Keratinocyte (primary cell): ENCODE measurements around the gene CDKAL1. TPM values are rescaled to one million over a fixed set of nuclear protein-coding genes. Genes with fewer than 3 reads are reported as not detected.

ENCODE experiments used
- DNase-seq: peaks from one replicate; pipeline ENCODE4 v3.0.0-alpha.2; 2011; ENCODE audit warnings: low read depth, missing footprints, low spot score
- FAIRE-seq: peaks from 2 replicates; lab custom pipeline; 2011; peaks lifted over from hg19 to GRCh38; lab: Jason Lieb, UNC
- H2AFZ ChIP-seq: 2 replicates; pipeline ENCODE4 v1.6.0; 2012; ENCODE audit warnings: low read length, control low read depth, inconsistent platforms; ENCODE audit not compliant: control insufficient read depth
- H3K27ac ChIP-seq: 2 replicates; pipeline ENCODE4 v1.5.1; 2011; ENCODE audit warnings: low read length; ENCODE audit not compliant: control insufficient read depth, insufficient read depth
- H3K27me3 ChIP-seq: 3 replicates; pipeline ENCODE4 v1.6.0; 2011; ENCODE audit warnings: low read length; ENCODE audit not compliant: control insufficient read depth, insufficient read depth; ENCODE audit errors: extremely low read depth
- H3K36me3 ChIP-seq, 2 experiments: 2 replicates in 1 of 2; 3 replicates in 1 of 2; pipeline ENCODE4 v1.5.1; 2011; ENCODE audit warnings: low read length in 2 of 2, mild to moderate bottlenecking in 1 of 2; ENCODE audit not compliant: control insufficient read depth in 2 of 2, insufficient read depth in 2 of 2; ENCODE audit errors: extremely low read depth in 1 of 2
- H3K4me1 ChIP-seq: 3 replicates; pipeline ENCODE4 v1.5.1; 2011; ENCODE audit warnings: low read length; ENCODE audit not compliant: control insufficient read depth, insufficient read depth; ENCODE audit errors: extremely low read depth
- H3K4me2 ChIP-seq: 3 replicates; pipeline ENCODE4 v1.6.0; 2011; ENCODE audit warnings: low read depth, low read length; ENCODE audit not compliant: control insufficient read depth, insufficient read depth; ENCODE audit errors: extremely low read depth
- H3K4me3 ChIP-seq, 3 experiments: fragments of 200-600 bp in 1 of 3; sonication (generic) in 1 of 3; 2 replicates in 2 of 3; 3 replicates in 1 of 3; pipeline ENCODE4 v1.5.1; 2011 to 2016; ENCODE audit warnings: low read length in 3 of 3, mild to moderate bottlenecking in 3 of 3, control low read depth in 2 of 3, inconsistent platforms in 1 of 3, low read depth in 1 of 3, mixed read lengths in 1 of 3, mixed run types in 1 of 3, moderate library complexity in 1 of 3; ENCODE audit not compliant: control insufficient read depth in 2 of 3, insufficient read depth in 2 of 3; ENCODE audit errors: extremely low read depth in 1 of 3
- H3K79me2 ChIP-seq: 2 replicates; pipeline ENCODE4 v1.6.0; 2012; ENCODE audit warnings: low read length; ENCODE audit not compliant: control insufficient read depth, insufficient read depth
- H3K9ac ChIP-seq: 3 replicates; pipeline ENCODE4 v1.6.0; 2011; ENCODE audit warnings: low read length; ENCODE audit not compliant: control insufficient read depth, insufficient read depth; ENCODE audit errors: extremely low read depth
- H3K9me1 ChIP-seq: 3 replicates; pipeline ENCODE4 v1.6.0; 2011; ENCODE audit warnings: low read length; ENCODE audit not compliant: control insufficient read depth, insufficient read depth; ENCODE audit errors: extremely low read depth
- H3K9me3 ChIP-seq: 2 replicates; pipeline ENCODE4 v1.5.1; 2012; ENCODE audit warnings: low read depth, low read length; ENCODE audit not compliant: control insufficient read depth
- H4K20me1 ChIP-seq: 3 replicates; pipeline ENCODE4 v1.6.0; 2011; ENCODE audit warnings: low read length; ENCODE audit not compliant: control insufficient read depth, insufficient read depth; ENCODE audit errors: extremely low read depth
- CTCF ChIP-seq, 3 experiments: IDR thresholded peaks in 1 of 3; conservative IDR thresholded peaks in 1 of 3; optimal IDR thresholded peaks in 1 of 3; 2 replicates in 2 of 3; 3 replicates in 1 of 3; pipeline versions ENCODE3 to v1.5.1; 2011; ENCODE audit warnings: low read length in 3 of 3, mild to moderate bottlenecking in 3 of 3, moderate library complexity in 2 of 3, control low read depth in 1 of 3, inconsistent platforms in 1 of 3; ENCODE audit not compliant: insufficient read depth in 2 of 3; ENCODE audit errors: extremely low read depth in 1 of 3
- EZH2 ChIP-seq: IDR thresholded peaks from one replicate; pipeline ENCODE4 v1.6.1; 2012; ENCODE audit warnings: inconsistent platforms, mild to moderate bottlenecking, low read length, moderate library complexity
- dilution Hi-C: fragments of 300-500 bp; cut with MboI; formaldehyde crosslinking; loops from one replicate; pipeline ENCODE4 v1.7.0; 2020; ENCODE audit warnings: low sequenced_read_pairs; ENCODE audit not compliant: extremely low pct_ligation_motif_present
- polyA plus RNA-seq, 5 experiments: library from polyadenylated mRNA; depleted of rRNA in 3 of 5; stranded (reverse) in 3 of 5; stranded (forward) in 1 of 5; unstranded in 1 of 5; fragments of >200 nt; gene quantifications; 1 replicate in 1 of 5; 2 replicates in 3 of 5; 3 replicates in 1 of 5; pipeline versions ENCODE4 v1.2.1 to v1.2.3, GENCODE V29; 2011 to 2012; ENCODE audit warnings: missing spikeins in 2 of 5, low read depth in 1 of 5, low replicate concordance in 1 of 5

The CDKAL1 gene
- polyA plus RNA-seq, 1 donor (not counting 4 experiments of a cell fraction or from before 2014, with no cell fraction given): 5.6 TPM

DNA sequence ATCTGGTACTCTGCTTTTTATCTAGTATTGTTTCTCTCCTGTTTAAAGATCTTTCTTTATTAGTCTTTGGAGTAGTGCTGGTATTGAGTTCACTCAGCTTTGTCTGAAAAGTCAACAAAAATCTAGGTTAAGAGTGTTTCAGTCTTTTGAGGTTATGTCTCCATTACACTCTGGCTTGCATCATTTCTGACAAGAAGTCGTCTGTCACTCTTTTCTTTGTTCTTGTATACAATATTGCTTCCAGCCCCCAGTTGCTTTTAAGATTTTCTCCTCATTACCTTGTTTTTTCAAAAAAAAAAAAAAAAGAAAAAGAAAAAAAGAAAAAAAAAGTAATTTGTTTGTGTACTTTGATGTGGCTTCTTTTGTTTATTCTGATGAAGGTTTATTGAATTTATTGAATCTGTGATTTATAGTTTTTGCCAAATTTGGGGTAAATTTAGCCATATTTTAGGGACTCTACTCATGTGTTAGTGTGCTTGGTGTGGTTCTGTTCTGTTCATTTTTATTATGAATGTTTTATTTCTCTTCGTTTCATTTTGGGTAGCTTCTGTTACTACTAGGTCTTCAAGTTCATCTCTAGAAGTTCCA is 408.9 kb downstream of the CDKAL1 start:
- DNase-seq: no peak
- TF ChIP-seq CTCF (optimal IDR thresholded peaks at IDR 0.05 in 1 of 3, IDR thresholded peaks at IDR 0.05 in 1 of 3, conservative IDR thresholded peaks at IDR 0.05 in 1 of 3; ENCODE audit: extremely low read depth in 1 of 3, insufficient read depth in 2 of 3, low read length in 3 of 3): no peak
- no peak for TF ChIP-seq EZH2
- Histone ChIP-seq H3K9me1 (no peaks in the 10 kb centered on the region), H2AFZ (no peak overlapping the region), H4K20me1 (no peaks in the 10 kb centered on the region), H3K9me3 (no peaks in the 10 kb centered on the region), H3K79me2 (no peaks in the 10 kb centered on the region), H3K36me3 (no peaks in the 10 kb centered on the region), H3K27me3 (no peaks in the 10 kb centered on the region), H3K4me1 (peaks cover 5% of the 10 kb centered on the region), H3K4me2 (no peak overlapping the region), H3K4me3 (no peak overlapping the region), H3K9ac (no peak overlapping the region), H3K27ac (no peak overlapping the region)
- no peak for FAIRE-seq
- dilution Hi-C loops: no loop called here

DNA sequence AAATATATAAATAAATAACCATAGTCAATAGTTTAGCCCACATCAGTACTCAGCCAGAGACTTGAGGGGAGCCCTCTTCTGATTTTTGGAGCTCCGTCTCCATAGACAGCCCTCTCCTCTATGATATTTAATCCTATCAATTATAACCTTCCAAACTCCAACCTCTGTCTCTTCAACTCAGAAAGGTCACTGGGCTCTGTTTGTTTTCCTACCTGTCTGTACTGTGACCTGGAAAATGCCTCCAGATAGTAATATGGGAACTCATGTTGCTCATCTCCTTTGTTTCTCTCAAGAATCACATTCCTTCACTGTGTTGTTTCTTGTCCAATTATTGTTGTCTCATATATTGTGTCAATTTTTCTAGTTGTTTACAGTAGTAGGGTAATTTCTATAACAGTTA is 409.7 kb downstream of the CDKAL1 start:
- H3K4me3 ChIP-seq: no peak overlapping the region
- H2AFZ ChIP-seq: no peak overlapping the region
- H3K27ac ChIP-seq: no peak overlapping the region
- FAIRE-seq: no peak
- H4K20me1 ChIP-seq: no peaks in the 10 kb centered on the region
- H3K9me1 ChIP-seq: no peaks in the 10 kb centered on the region
- no peaks in the 10 kb centered on the region for H3K9me3 ChIP-seq
- no peak for TF ChIP-seq EZH2
- no peak for TF ChIP-seq CTCF (optimal IDR thresholded peaks at IDR 0.05 in 1 of 3, IDR thresholded peaks at IDR 0.05 in 1 of 3, conservative IDR thresholded peaks at IDR 0.05 in 1 of 3; ENCODE audit: extremely low read depth in 1 of 3, insufficient read depth in 2 of 3, low read length in 3 of 3)
- H3K4me2 ChIP-seq: no peak overlapping the region
- no peaks in the 10 kb centered on the region for H3K27me3 ChIP-seq
- H3K36me3 ChIP-seq: no peaks in the 10 kb centered on the region
- peaks cover 5% of the 10 kb centered on the region for H3K4me1 ChIP-seq
- dilution Hi-C loops: no loop called here
- no peak overlapping the region for H3K9ac ChIP-seq
- H3K79me2 ChIP-seq: no peaks in the 10 kb centered on the region
- no peak for DNase-seq
